KOPT-K1 (cell line): Measurements from ENCODE around the gene CALN1.

Experiments used
- H3K27ac ChIP-seq: fragments of 200-600 bp; sonication (generic); 2 replicates; pipeline ENCODE4 v1.5.1; 2016; ENCODE audit warnings: antibody characterized with exemption, mild to moderate bottlenecking, low read depth, low read length; ENCODE audit not compliant: poor library complexity, severe bottlenecking
- H3K36me3 ChIP-seq: fragments of 200-600 bp; sonication (generic); 2 replicates; pipeline ENCODE4 v1.5.1; 2017; ENCODE audit warnings: antibody characterized with exemption, mild to moderate bottlenecking, low read length, moderate library complexity; ENCODE audit not compliant: insufficient read depth
- H3K9me3 ChIP-seq: fragments of 200-600 bp; sonication (generic); 2 replicates; pipeline ENCODE4 v1.5.1; 2017; ENCODE audit warnings: antibody characterized with exemption, low read length, mild to moderate bottlenecking; ENCODE audit not compliant: insufficient read depth, poor library complexity, severe bottlenecking

The CALN1 gene

DNA sequence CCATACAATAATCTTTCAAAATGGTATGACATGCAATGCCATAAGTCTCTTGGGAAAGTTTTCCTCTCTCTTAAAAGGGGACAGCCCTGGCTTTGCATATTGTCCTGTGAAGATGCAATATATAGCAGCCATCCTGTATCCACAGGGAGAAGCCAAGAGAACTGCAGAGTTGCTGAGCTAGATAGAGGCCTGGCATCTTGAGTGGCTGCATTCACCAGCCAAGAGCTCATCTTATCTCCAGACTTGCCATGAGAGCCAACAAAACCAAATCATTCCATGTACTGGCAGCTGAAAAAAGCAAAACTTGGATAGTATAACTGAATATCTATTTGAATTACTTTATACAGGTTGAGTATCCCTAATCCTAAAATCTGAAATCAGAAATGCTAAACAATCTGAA, 348.8 kb downstream of the CALN1 start:
- no peaks in the 10 kb centered on the region for H3K9me3 ChIP-seq
- H3K36me3 ChIP-seq = no peaks in the 10 kb centered on the region
- no peak overlapping the region for H3K27ac ChIP-seq

DNA sequence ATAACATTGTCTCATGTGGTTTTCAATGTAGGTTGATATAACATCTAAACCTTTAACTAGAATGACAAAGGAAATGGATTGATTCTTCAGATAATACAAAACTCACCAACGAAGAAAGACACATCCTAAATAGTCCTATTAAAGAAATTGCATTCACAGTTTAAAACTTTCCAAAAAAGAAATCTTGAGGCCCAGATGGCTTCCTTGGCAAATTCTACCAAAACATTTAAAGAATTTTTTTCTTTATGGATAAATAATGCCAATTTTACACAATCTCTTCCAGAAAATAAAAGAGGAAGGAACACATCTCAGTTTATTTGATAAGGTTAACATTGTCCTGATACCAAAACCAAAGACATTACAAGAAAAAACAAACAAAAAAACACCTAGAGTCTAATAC, 349.5 kb downstream of the CALN1 start:
- no peaks in the 10 kb centered on the region for H3K9me3 ChIP-seq
- H3K36me3 ChIP-seq = no peaks in the 10 kb centered on the region
- H3K27ac ChIP-seq = no peak overlapping the region

DNA sequence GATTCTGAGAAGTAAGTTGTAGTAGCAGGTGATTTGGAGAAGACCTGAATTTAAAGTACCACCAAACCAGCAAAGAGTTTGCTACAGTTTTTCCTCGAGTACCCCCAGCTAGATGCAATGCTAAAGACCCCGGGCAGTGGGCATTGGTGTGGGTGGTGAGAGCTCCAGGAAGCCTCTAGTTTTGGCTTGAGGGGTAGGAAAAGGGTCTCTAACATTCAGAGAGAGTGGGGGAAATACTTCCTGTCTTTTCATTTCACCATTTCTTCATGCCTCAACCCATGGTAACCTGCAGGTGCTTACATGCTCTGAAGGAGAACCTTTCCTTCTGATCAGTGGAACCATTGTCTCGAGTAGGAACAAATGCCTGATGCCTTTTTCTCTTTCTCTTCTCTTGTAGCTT, 352.2 kb downstream of the CALN1 start:
- Histone ChIP-seq H3K27ac (no peak overlapping the region), H3K9me3 (no peaks in the 10 kb centered on the region), H3K36me3 (no peaks in the 10 kb centered on the region)

DNA sequence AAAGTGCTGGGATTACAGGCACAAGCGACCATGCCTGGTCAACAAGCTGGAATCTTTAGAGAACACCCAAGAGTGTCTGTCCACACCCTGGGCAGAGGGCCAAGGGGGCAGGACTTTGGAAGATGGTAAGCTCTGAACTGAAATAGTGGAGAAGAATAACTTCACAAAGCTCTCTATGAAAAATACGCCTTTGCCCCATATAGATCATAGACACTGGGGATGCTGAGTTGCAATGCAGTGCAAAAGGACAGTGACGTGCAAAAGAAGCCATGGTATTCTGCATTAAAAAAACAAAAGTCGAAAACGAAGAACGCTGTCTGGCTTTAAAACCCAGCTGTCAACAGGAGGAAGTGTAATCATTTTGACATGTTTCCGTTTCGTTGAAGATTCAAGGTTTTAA, 353.6 kb downstream of the CALN1 start:
- Histone ChIP-seq H3K36me3 (no peaks in the 10 kb centered on the region), H3K27ac (no peak overlapping the region)

DNA sequence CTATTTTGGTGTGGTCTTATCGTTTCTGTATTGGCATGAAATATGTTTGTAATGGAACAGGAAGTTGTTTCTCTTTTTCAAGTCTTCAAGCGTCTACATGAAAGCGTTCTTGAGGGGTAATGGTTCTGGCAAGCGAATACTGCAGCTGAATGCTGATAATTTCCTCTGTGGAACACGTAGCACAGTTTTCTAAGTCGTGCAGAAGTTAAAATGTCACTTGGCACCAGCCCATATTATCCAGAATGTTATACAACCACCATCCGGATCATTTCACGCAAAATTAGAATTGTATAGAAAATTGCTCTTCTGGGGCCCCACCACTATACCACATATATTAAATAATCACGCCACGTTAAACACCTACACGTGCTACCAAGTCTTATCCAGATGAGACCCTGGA, 354.3 kb downstream of the CALN1 start:
- no peak overlapping the region for H3K27ac ChIP-seq
- no peaks in the 10 kb centered on the region for H3K9me3 ChIP-seq
- H3K36me3 ChIP-seq = no peaks in the 10 kb centered on the region

More for the DNA sequence above, 353.6 kb downstream of the CALN1 start:
- H3K9me3 ChIP-seq = no peaks in the 10 kb centered on the region

DNA sequence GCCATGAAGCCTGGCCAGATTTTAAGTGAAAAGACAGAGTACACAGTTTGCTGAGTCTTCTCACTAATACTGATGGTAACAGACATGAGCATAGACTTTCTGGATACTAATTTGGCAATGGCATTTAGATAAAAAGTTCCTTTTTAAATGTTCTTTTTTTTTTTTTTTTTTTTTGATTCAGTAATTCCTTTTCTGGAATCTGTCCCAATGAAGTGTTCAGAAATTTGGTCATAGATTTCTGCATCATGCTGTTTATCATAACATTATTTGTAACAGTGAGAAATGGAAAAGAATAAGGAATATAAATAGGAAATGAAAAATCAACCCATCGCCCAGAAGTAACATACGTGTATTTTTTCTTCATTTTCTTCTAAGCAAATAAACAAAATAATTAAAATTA, 354.9 kb downstream of the CALN1 start:
- Histone ChIP-seq H3K27ac (no peak overlapping the region), H3K36me3 (no peaks in the 10 kb centered on the region)

DNA sequence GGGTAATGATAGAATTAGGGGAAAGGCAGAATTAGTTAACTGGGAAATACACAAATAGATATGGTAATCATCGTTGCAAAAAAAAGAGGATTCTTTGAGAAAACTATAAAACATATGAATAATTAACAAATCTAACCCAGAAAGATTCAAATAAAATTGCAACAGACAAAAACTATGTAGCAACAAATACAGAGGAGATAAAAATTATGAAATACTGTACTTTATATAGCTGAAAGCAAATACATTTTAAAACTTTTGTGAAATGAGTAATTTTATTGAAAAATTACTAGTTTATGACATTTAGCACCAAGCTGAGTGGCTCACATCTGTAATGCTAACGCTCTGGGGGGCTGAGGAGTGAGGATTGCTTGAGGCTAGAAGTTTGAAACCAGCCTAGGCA, 356.7 kb downstream of the CALN1 start:
- Histone ChIP-seq H3K27ac (no peak overlapping the region), H3K9me3 (no peaks in the 10 kb centered on the region), H3K36me3 (no peaks in the 10 kb centered on the region)

More for the DNA sequence above, 354.9 kb downstream of the CALN1 start:
- H3K9me3 ChIP-seq = no peaks in the 10 kb centered on the region

DNA sequence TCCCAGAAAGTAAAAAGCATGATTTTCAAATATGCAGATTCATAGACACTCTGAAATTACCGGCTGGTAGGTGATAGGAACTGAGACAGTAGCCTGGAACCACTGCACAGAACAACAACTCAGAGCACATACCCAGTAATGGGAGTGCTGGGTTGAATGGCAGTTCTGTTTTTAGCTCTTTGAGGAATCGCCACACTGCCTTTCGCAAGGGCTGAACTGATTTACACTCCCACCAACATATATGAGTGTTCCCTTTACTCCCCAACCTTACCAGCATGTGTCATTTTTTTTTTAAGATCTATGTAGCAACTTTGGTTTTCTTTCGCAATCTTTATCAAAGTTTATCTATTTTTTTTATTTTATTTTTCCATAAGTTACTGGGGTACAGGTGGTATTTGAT, 358.8 kb downstream of the CALN1 start:
- Histone ChIP-seq H3K36me3 (no peaks in the 10 kb centered on the region), H3K9me3 (no peaks in the 10 kb centered on the region), H3K27ac (no peak overlapping the region)

DNA sequence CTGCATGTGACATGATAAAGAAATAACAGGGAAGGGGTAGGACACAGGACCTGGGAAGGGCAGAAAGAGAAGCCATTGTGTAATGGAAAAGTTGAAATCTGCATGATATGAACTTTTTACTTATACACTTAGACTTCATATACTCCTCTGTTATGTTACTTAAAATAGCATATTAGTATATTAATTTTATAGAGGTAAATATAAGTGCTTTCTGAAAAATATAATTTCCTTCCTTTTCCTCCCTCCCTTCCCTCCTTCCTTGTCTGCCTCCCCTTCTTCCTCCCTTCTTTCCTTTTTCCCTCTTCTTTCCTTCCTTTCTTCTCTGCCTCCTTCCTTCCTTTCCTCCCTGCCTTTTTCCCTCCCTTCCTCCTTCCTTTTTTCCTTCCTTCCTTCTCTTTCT, 363.7 kb downstream of the CALN1 start:
- Histone ChIP-seq H3K36me3 (no peaks in the 10 kb centered on the region), H3K9me3 (no peaks in the 10 kb centered on the region), H3K27ac (no peak overlapping the region)

DNA sequence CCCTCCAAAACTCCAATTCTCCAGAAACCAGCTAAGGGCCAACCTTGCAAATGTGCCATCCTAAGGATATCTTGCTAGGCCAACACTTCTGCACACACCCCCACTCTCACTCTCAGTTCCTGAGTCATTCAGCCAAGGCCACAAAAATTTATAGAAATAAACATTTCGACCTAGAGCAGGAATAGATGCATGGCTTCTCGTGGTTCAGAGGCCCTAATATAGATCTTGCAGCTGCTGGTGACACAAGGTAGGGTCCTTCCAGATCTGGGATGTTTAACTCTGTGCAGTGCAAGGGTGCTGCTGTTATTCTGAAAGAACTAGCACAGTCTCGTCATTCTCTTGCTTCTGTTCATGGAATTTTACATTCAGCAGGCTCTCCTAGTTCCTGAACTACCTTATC, 369.3 kb downstream of the CALN1 start:
- Histone ChIP-seq H3K27ac (no peak overlapping the region), H3K36me3 (no peaks in the 10 kb centered on the region), H3K9me3 (peaks cover 10% of the 10 kb centered on the region)

DNA sequence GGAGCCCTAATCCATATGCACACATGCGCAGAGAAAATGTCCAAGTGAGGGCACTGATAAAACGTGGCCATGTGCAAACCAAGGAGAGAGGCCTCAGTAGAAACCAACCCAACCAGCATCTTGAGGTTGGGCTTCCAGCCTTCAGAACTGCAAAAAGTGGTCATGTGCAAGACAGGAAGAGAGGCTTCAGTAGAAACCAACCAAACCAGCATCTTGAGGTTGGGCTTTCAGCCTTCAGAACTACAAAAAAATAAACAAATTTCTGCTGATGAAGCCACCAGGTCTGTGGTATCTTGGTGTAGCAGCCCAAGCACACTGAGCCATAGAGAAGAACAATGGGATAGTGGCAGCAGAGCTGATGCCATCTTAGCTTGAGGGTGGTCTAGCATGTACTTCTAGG, 371.5 kb downstream of the CALN1 start:
- Histone ChIP-seq H3K9me3 (peaks cover 10% of the 10 kb centered on the region), H3K27ac (no peak overlapping the region), H3K36me3 (no peaks in the 10 kb centered on the region)

DNA sequence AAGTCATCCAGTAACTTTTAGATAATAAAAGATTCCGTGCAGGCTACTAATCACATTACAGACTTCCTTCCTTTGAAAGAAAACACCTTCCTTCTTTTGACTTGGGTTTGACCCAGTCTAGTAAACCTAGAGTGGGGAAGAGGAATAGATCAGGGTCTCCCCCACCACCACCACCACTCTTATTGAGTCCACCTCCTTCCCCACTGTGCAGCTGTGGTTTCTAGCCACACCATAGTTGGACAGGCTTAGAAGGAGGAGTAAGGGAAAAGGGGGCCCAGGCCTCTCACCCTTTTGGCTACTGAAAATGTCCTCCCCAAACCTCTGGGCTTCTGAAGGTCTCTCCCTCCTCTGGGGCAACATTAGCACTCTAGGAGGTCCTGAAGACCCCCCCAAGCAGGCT, 372.7 kb downstream of the CALN1 start:
- Histone ChIP-seq H3K27ac (no peak overlapping the region), H3K36me3 (no peaks in the 10 kb centered on the region), H3K9me3 (peaks cover 10% of the 10 kb centered on the region)

DNA sequence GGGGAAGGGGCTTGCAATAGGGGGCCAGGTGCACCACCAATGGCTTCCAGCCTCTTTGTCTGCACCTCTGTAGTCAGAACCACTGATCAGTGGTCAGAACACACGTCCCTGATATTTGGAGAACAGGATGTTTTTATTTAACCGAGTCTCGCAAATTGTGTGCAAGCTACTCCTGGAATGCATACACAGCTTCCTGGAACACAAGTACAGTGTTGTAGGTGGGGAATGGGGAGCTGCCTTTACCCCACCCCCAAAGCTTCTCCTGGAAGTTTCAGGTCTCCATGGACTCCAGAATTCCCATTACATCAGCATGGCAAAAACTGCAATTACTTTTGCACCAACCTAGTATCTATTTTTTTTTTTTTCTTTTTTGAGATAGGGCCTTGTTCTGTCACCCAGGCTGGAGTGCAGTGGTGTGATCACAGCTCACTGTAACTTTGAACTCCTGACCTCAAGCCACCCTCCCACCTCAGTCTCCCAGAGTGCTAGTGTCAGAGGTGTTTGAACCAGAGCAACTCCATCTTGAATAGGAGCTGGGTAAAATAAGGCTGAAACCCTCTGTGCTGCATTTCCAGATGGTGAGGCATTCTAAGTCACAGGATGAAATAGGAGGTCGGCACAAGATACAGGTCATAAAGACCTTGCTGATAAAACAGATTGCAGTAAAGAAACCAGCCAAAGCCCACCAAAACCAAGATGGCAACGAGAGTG, 374.0 kb downstream of the CALN1 start:
- Histone ChIP-seq H3K36me3 (no peaks in the 10 kb centered on the region), H3K9me3 (peaks cover 10% of the 10 kb centered on the region), H3K27ac (no peak overlapping the region)

DNA sequence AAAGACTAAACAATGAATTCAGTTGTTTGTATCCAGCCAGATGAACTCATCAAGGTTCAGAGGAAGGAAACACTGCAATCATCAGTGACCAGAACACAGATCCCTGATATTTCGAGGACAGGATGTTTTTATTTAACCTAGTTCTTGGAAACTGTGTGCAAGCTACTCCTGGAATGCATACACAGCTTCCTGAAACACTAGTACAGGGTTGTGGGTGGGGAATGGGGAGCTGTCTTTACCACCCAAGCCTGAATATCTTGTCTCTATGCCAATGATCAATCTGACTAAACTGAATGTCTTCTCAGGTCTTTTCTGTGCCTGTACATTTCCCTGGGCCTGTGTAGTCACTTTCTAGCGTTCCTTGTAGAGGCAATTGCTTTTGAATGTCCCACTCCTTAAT, 374.6 kb downstream of the CALN1 start:
- H3K36me3 ChIP-seq = no peaks in the 10 kb centered on the region
- peaks cover 10% of the 10 kb centered on the region for H3K9me3 ChIP-seq
- H3K27ac ChIP-seq = no peak overlapping the region

DNA sequence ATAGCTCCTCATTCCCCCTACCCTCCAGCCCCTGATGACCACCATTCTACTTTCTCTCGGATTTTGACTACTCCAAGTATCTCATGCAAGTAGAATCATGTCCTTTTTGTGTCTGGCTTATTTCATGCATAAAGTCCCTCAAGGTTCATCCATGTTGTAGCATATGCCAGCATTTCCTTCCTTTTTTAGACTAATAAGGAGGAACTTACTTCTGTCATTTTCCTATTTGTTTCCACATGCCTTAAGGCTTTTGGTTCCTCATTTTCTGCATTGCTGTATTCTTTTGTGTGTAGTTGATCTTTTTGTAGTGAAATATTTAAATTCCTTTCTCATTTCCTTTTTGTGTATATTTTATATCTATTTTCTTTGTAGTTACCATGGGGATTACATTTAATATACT, 376.9 kb downstream of the CALN1 start:
- H3K9me3 ChIP-seq = no peaks in the 10 kb centered on the region
- no peak overlapping the region for H3K27ac ChIP-seq
- no peaks in the 10 kb centered on the region for H3K36me3 ChIP-seq

DNA sequence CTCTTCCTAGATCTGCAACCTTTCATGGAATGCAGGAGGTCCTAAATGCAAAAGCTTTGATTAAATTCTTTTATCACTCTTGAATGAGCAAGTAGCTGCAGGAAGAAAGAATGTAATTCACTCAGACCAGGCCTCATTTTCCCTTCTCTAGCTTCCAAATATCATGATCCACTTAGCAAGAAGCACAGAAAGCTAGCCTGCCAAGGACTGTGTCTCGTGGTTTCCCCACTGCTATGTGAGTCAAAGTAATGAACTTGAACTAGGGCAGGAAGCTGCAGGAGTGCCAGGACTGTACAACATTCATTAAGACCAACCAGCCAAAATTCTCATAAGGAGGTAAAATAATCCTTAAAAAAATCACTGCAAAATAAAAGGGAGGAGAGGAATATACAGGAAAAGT, 379.2 kb downstream of the CALN1 start:
- H3K27ac ChIP-seq = no peak overlapping the region
- no peaks in the 10 kb centered on the region for H3K9me3 ChIP-seq
- no peaks in the 10 kb centered on the region for H3K36me3 ChIP-seq
